MV-4-11 (cell line): ENCODE measurements around the gene CARD14.

Experiments used
- DNase-seq: peaks from one replicate; lab custom pipeline; 2025; lab: John Stamatoyannopoulos, UW

The CARD14 gene

DNA sequence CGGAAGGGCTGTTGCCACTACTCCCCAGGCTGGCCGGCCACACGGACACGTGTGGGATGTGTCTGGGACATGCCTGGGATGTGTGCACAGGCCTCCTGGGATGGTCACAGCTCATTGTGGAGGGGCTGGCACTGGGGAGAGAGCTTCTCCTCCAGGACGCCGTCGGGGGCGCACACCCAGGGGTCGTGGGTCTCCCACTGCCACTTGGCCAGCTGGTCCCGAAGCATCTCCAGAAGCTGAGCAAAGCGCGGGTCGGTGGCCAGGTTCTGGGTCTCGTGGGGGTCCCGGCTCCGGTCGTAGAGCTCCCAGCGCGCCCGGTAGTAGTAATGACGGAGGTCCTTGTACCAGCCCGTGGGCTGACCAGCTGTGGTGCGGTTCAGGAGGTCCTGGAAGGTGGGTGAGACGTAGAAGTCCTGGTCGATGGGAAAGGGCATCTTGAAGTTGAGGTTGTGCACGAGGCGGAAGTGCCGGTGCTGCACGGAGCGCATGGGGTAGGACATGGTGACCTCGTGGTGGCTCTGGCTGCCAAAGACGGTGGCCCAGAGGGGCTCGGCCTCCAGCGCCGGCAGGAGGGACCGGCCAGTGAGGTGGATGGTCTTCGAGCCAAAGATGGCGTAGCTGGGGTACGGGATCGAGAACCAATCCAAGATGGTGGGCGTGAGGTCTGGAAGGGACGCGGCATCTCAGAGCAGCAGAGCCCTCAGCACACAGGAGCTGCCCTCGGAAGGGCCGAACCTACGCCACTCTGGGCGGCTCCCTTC, 40.7 kb downstream of the CARD14 start:
- DNase-seq, result no peak

DNA sequence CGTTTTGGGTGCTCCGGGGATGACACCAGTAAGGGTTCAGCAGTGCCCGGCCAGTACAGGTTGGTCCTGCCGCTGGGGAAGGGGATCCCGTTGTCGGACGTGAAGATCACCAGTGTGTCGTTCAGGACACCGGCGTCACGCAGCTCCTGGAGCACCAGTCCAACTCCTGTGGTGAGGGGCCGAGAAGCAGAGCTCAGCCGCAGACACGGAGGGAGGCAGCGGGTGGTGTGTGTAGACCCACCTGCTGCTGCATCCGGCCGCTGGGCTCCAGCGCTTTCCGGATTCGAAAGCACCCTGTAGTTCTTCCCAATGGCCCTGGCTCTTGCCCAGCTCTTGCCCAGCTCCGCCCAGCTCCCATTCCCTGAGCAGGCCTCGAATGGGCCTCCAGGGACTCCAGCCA, 42.3 kb downstream of the CARD14 start:
- DNase-seq, result no peak

DNA sequence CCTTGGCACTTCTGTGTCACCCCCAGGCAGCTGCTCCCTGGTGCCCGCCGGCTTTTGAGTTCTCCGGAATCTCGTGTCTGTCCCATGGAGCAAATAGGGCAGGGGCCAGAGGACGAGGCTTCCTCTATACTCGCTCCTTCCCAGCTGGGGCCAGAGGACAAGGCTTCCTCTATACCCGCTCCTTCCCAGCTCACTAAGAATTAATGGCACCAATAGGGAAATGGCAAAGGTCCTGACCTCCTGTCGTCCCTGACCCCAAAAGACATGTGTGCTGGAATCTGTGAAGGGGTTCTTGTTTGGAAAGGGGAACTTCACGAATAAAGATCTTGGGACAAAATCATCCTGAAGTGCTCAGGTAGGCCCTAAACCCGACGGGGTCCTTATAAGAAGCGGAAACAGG, 42.7 kb downstream of the CARD14 start:
- DNase-seq, result no peak

DNA sequence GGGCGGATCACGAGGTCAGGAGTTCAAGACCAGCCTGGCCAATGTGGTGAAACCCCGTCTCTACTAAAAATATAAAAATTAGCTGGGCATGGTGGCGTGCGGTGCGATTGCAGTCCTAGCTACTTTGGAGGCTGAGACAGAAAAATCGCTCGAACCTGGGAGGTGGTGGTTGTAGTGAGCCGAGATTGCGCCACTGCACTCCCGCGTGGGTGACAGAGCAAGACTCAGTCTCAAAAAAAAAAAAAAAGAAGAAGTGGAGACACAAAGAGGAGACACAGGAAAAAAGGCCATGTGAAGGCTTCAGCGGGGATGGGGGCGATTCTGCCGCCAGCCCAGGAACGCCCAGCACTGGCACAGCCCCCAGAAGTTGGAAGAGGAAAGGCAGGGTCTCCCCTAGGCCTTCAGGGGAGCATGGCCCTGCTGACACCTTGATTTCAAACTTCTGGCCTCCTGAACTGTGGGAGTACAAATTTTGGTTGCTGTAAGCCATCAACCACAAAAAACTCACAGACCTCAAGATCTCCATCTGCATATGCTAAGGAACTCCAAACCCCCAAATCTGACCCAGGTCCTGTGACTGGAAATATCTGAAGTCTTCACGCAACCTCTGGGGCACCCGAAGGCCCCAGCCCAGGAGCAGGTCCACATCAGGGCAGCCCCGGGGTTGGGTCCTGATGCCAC, 43.3 kb downstream of the CARD14 start:
- peak; percentile 84 for DNase-seq

DNA sequence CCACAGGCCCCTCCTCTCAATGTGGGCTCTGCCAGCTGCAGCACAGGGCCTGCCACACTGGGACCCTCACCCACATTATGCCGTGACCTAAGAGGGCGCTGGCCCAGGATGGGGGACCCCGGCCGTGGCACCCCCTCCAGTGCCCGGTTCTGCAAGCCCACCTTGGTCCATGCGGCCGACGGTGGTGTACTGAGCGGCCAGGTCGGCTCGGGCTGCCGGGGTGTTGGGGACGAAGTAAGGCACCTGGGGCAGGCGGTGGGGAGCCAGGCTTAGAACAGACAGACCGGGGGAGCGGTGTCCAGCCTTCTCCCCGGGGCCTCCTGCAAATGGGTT, 43.8 kb downstream of the CARD14 start:
- no peak for DNase-seq

DNA sequence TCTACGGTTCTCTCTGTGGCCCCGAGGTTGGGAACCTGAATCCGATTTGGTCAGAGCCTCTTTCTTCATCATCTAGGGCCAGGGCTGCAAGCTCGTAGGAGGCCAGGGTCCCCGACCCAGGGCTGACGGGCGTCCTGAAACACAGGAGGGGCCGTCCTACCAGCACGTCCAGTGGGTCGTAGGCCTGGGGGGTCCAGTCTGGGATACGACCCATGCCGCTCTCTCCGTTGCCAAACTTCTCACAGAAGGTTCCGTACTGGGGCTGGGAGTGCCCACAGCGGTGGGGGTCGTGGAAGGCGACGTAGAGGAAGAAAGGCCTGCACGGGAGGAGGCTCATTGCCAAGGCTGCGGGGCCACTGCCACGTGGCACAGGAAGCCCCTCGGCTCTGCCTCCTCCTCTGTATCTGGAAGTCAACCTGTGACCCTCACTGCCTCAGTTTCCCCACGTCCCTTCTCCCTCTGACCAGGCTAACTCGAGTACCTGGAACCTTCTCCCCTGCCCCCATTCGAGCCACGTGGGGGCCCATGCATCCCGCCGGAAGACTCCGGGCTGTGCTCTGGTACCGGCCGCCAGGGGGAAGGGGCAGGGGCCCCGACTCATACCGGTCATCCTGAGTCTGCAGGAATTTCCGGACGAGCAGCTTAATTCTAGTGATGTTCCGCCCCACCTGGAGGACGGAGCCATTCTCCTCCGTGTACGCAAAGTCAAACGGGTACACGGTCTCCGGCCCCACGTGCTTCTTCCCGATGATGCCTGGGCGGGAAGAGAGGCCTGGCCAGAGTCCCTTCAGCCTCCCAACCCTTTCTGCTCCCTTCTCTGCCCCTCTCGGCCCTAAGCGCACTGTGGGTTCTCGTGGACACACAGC, 44.4 kb downstream of the CARD14 start:
- DNase-seq, result no peak

DNA sequence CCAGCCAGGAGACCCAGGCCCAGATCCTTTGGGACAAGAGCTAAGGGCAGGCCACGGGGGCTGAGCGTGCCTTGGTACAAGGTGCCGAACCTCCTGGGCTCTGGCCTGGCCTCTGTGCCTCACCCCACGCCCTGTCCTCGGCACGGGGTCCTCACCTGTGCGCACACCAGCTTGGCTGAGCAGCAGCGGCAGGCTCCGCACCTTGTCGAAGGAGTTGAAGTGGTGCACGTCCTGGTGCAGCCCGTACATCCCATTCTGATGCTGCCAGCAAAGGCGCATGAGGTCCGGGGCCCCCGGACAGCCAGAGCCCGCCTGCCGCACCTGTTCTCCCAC, 45.0 kb downstream of the CARD14 start:
- no peak for DNase-seq

DNA sequence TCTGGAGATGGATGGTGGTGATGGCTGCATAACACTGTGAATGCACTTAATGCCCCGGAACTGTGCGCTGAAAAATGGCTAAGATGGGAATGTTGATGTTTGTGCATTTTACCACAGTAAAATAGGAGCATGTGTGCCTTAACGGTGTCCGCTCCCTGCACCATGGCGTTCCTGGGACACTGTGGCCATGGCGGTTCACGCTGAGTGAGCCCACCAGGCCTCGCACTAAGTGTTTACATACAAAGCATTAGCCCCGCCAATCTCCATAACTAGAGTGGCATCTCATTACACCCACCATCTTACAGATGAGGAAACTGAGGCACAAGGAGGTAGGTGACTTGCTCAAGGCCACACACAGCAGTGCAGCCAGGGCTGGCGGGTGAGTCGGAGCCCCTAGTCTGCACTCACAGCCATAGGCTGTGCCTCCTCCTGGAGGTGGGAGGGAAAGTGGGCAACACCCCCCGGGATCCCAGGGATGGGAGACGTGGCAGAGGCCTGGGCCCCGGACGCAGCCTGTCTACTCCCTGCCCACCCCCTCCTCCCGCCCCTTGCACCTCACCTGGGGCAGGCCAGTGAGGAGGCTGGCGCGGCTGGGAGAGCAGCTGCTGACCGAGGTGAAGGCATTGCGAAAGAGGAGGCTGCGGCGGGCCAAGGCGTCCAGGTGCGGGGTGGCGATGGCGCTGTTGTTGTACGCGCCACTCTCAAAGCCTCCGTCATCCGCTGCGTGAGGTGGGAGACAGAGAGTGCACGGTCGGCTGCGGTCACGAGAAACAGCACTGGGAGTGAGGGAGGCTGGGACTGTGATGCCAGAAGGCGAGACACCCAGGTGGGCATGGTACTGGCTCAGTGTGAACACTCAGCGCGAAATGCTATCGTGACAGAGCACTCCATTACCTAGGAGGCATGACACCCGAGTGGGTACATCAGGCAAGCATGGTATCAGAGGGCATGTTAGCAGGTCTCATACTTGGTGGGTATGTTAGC, 46.9 kb downstream of the CARD14 start:
- DNase-seq, result no peak

DNA sequence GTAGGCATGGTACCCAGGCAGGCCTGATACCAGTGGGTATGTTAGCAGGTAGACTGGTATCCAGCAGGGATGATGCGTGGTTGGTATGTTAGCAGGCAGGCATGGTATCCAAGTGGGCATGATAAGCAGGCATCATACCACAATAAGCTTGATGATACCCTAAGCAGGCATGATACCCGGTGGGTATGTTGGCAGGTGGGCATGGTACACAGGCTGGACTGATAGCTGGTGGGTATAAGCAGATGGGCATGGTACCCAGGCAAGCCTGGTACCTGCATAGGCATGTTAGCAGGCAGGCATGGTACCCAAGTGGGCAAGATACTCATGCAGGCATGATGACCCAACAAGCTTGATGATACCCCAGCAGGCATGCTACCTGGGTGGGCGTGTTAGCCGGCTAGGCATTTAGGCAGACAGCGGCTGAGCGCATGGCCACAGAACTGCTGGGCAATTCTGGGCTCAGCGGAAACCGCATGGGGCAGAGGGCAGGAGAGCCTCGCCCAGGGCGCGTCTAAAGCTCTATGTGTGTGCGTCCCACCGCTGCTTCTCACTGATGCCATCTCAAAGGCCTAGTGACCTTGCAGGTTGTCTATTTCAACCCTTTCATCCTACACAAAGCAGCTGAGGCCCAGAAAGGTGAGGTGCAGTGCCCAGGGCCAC, 48.0 kb downstream of the CARD14 start:
- DNase-seq, result no peak

DNA sequence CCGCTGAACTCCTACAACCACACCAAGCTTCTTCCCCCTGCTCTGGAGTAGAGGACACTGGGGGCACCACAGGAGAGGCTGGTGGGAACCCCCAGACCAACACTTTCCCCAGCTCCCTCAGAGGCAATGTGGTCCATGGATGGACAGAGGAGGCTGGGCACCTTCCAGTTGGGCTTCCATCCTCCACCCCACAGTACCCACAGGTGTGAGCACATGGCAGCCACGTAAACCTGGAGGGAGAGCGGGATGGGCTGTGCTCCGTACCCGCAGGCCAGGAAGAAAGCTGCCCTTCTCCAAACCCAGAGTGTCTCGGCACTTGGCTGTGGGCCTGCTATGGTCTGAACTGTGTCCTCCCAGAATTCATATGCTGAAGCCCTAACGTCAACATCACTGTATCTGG, 48.6 kb downstream of the CARD14 start:
- DNase-seq, result no peak

DNA sequence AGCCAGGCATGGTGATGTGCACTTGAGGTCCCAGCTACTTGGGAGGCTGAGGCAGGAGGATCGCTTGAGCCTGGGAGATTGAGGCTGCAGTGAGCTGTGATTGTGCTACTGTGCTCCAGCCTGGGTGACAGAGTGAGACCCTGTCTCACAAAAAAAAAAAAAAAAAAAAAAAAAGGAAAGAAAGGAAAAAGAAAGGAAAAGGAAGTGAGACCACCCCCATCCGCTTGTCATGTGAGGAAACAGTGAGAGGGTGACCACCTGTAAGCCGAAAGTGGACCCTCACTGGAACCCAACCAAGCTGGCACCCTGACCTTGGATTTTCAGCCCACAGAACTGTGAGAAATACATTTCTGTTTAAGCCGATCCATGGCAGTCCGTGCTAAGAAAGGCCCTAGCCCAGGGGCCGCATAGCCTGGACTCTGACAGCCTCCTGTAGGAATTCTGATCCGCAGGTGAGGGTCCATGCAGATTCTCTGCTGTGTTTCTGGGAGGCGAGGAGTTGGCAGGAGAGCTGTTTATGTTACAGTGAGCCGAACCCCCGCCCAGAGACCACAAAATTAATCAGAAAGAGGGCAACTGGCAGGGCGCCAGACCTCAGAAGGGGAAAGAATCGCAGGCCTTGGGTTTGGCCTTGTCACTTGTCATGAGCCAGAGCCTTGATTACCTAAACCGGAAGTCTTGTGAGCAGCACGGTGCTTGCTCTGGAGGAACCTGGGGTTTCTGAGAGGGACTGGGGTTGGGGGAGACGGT, 49.4 kb downstream of the CARD14 start:
- peak; percentile 97 for DNase-seq

DNA sequence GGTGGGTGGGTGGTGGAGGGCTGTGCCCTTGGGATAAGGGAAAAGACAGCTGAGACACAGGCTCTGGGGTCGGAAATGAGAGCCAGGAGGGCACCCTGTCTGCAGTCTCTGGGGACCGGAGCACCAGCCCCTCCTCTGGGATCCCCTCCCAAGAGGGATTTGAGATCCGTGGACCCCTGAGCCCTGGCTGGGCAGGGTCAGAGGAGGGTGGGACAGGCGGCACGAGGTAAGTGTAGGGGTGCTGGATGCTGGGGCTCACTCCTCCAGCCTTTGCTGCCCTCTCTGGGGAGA, 49.9 kb downstream of the CARD14 start:
- DNase-seq, result no peak

DNA sequence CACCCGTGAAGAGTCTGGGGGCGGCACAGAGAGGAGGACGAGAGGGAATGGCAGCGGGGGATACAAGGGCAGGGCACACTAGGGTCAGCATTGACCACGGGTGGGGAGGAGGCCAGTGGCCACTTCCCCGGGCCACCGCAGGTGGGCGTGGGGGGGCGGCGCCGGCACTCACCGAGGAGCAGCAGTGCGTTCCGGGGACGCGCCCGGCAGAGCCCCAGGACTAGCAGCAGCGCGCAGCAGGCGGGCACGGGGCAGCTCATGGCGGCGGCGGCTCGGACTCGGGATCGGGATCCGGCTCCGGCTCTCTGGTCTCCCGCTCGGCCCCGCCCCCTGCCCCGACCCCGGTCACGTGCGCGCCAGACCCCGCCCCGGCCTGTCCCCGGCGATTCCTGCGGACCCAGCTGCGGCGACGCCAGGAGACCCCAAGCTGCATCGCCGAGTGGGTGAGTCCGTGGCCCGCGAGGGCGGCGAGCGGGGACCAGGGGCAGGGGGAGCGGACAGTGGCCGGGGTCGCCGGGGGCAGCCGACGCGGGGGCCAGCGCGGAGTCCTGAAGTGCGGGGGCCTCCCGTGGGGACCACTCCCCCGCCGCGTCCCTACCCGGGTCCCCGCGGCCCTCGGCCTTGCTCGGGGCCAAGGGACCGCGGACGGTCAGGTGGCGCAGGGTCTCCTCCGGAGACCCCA, 50.4 kb downstream of the CARD14 start, which contains the start of the genes SGSH and SLC26A11:
Gene SGSH (minus strand): TSS at position 280 of the 682 bp plus-strand sequence. CDS start 20 bp downstream, at position 260.
Gene SLC26A11 (plus strand): TSS at position 374 of the 682 bp plus-strand sequence. CDS start 1,134 bp downstream, outside the sequence.
- no peak for DNase-seq

DNA sequence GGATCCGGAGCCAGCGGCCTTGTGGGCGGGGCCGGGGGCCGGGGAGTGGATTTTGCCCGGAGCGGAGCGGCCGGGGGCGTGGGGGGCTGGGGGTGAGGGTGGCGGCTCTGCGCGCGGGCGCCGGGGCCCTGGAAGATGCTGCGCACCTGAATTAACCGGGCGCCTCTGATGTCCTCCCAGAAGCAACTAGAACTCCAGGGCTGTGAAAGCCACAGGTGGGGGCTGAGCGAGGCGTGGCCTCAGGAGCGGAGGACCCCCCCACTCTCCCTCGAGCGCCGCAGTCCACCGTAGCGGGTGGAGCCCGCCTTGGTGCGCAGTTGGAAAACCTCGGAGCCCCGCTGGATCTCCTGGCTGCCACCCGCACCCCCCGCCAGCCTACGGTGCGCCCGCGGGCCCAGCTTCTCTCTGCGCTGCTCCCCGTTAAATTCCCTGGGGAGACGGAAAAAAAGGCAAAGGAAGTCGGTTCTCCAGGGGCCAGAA, 50.9 kb downstream of the CARD14 start:
- DNase-seq, result no peak

DNA sequence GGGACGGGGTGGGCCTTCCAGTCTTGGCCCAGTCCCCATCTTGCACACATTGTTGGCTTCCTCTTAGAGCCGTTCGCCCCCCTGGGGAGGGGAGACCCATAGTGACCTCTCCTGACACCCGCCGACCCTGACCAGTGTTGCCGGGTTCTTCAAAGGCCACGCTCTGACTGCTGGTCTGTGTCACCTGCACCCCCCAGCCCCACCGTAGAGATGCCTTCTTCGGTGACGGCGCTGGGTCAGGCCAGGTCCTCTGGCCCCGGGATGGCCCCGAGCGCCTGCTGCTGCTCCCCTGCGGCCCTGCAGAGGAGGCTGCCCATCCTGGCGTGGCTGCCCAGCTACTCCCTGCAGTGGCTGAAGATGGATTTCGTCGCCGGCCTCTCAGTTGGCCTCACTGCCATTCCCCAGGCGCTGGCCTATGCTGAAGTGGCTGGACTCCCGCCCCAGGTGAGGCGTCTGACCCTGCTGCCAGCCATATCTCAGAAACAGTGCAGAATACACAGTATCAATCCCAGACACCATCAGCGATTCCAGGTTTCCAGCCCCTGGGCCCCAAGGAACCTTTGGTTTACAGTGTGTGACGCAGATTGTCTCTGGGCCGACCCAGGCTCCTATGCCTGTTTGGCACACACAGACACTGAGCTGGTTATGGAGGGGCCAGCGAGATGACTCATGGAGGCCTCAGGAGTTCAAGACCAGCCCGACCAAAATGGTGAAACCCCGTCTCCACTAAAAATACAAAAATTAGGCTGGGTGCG, 51.7 kb downstream of the CARD14 start:
- DNase-seq, result no peak

DNA sequence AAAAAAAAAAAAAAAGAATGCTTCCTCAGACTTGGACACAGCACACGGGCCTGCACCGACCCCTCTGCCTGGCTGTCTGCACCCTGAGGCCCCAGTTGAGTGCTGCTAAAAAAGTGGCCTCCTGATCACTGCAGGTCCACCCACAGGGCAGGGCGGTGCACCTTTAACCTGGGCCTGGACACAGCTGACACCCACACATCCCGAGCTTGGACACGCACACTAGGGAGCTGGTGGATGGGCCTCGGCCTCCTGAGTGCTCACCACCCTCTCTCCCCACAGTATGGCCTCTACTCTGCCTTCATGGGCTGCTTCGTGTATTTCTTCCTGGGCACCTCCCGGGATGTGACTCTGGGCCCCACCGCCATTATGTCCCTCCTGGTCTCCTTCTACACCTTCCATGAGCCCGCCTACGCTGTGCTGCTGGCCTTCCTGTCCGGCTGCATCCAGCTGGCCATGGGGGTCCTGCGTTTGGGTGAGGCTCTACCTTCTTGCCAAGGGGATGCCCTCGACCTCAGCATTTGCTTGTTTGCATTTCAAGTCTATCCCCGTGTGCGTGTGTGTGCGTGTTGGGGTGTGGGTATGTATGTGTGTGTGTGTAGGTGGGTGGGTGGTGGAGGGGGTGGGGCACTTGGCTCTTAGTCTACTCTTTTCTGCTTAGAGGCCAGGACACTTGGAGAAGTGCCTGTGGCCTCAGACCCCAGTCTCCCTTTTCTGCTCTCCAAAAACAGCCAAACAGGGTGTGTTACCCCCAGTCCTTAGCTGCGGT, 52.7 kb downstream of the CARD14 start:
- no peak for DNase-seq

DNA sequence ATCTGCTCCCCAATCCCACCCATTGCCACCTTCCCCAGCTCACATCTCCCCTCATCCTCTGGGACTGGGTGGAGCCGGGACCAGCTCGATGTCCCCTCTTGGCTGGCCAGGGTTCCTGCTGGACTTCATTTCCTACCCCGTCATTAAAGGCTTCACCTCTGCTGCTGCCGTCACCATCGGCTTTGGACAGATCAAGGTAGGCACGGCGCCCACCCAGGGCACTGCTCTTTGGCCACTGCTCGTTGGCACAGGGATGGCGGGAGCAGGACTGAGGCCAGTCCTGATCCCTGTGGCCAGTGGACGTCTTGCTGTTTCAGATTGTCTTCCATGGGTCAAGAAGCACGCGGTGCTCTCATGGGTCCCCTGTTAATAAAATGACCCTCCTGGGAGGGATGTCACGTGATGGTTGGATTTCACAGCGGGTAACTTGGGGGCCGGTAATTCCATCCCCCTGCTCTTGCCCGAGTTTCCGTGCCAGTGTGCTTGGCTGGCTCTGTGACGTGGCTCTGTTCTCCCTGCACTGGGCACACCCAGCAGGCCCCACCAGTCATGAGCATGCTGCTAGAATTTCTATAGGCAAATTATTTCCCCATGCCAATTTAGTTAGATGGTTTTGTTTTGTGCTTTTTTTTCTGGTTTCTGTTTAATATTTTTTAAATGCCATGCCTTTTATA, 53.4 kb downstream of the CARD14 start:
- no peak for DNase-seq
